ENCODE results near the gene CKLF.

- TF ChIP-seq POLR2A (IDR thresholded peaks at IDR 0.05; ENCODE audit: low read depth, low read length) (no peak), POU2F2 (IDR thresholded peaks at IDR 0.05; ENCODE audit: low read depth, low read length) (no peak), POLR2AphosphoS5 (IDR thresholded peaks at IDR 0.05; ENCODE audit: low read depth, low read length) (no peak), SPI1 (IDR thresholded peaks at IDR 0.05; ENCODE audit: low read depth, low read length) (no peak)
Measured at GRCh38 chr16:66585481-66586239, 33.3 kb downstream of the CKLF start.
